OCI-LY7 (cell line): ENCODE data around the gene DERA.

Source experiments
- CTCF ChIP-seq: fragments of 200-600 bp; sonication (generic); conservative IDR thresholded peaks from 2 replicates; pipeline ENCODE4 v1.5.1; 2014; ENCODE audit warnings: mild to moderate bottlenecking, antibody characterized with exemption, low read length, moderate library complexity, mixed read lengths
- EZH2phosphoT487 ChIP-seq: fragments of 200-600 bp; sonication (generic); IDR thresholded peaks from 2 replicates; pipeline ENCODE4 v1.6.1; 2018; ENCODE audit warnings: low read depth, borderline replicate concordance, mild to moderate bottlenecking, mixed run types, antibody characterized with exemption, low read length, moderate library complexity, mixed read lengths

GRCh38 chr12:16018306-16018705 is 107.2 kb downstream of the DERA start:
- TF ChIP-seq CTCF = no peak
- TF ChIP-seq EZH2phosphoT487 = no peak
